Suprapubic skin (tissue), 4 donors: ENCODE measurements around the gene CLCN6. TPM values are rescaled to one million over a fixed set of nuclear protein-coding genes. Genes with fewer than 3 reads are reported as not detected.

Source experiments
- DNase-seq, 2 donors: peaks; one replicate each; pipeline ENCODE4 v3.0.0-alpha.2; 2019; ENCODE audit warnings: low spot score in 2 of 2
- H3K27ac ChIP-seq: fragments of 200-600 bp; sonication (generic); one replicate; pipeline ENCODE4 v1.5.1; 2019
- H3K27me3 ChIP-seq: fragments of 200-600 bp; sonication (generic); one replicate; pipeline ENCODE4 v1.5.1; 2019
- H3K36me3 ChIP-seq: fragments of 200-600 bp; sonication (generic); one replicate; pipeline ENCODE4 v1.5.1; 2019
- H3K4me1 ChIP-seq: fragments of 200-600 bp; sonication (generic); one replicate; pipeline ENCODE4 v1.5.1; 2019
- H3K4me3 ChIP-seq: fragments of 200-600 bp; sonication (generic); one replicate; pipeline ENCODE4 v1.5.1; 2019; ENCODE audit warnings: mild to moderate bottlenecking
- H3K9me3 ChIP-seq: fragments of 200-600 bp; sonication (generic); one replicate; pipeline ENCODE4 v1.5.1; 2019
- CTCF ChIP-seq, 2 donors: fragments of 200-600 bp in 1 of 2; fragments of 450-650 bp in 1 of 2; sonication (generic) in 1 of 2; IDR thresholded peaks; one replicate each; pipeline ENCODE4 v1.5.1; 2016 to 2019; ENCODE audit warnings: antibody characterized with exemption in 2 of 2, mild to moderate bottlenecking in 1 of 2, moderate library complexity in 1 of 2
- EP300 ChIP-seq: sonication (generic); formaldehyde crosslinking; IDR thresholded peaks from one replicate; pipeline ENCODE4 v1.6.1; 2017; ENCODE audit warnings: antibody characterized with exemption
- POLR2A ChIP-seq, 2 donors: fragments of 450-650 bp; IDR thresholded peaks; one replicate each; pipeline ENCODE4 v1.6.1; 2017; ENCODE audit warnings: antibody characterized with exemption in 2 of 2, mild to moderate bottlenecking in 2 of 2, moderate library complexity in 2 of 2
- POLR2AphosphoS5 ChIP-seq, 3 donors: sonication (generic); formaldehyde crosslinking; IDR thresholded peaks; one replicate each; pipeline ENCODE4 v1.6.1; 2017; ENCODE audit warnings: antibody characterized with exemption in 3 of 3
- WGBS: methylation state at CpG from one replicate; pipeline ENCODE4 v1.1.5; 2018; 5-methylcytosine and 5-hydroxymethylcytosine counted together
- total RNA-seq, 4 donors: library from RNA; depleted of rRNA; stranded (reverse); fragments of >200 nt; gene quantifications; one replicate each; pipeline ENCODE4 v1.1.0, GENCODE V29; 2016

Gene CLCN6
- total RNA-seq, 4 donors from 2014 or later = 6.2 to 22.5 (median 10.2) TPM

- H3K4me1 ChIP-seq = no peaks in the 10 kb centered on the region
- DNase-seq = no peak
- no peak overlapping the region for H3K4me3 ChIP-seq
- peaks cover 4% of the 10 kb centered on the region for H3K27me3 ChIP-seq
- no peak overlapping the region for H3K27ac ChIP-seq
- 61% methylated on average over 3 of the region's 3 CpGs for WGBS
- no peaks in the 10 kb centered on the region for H3K9me3 ChIP-seq
- no peaks in the 10 kb centered on the region for H3K36me3 ChIP-seq
- TF ChIP-seq EP300 (no peak), POLR2AphosphoS5 (IDR thresholded peaks at IDR 0.05) (no peak), CTCF (IDR thresholded peaks at IDR 0.05) (no peak), POLR2A (IDR thresholded peaks at IDR 0.05) (no peak)
Measured at GRCh38 chr1:11888877-11889208, 82.9 kb downstream of the CLCN6 start.

GRCh38 chr1:11891433-11892186 lies 85.6 kb downstream of the CLCN6 start:
- no peak for DNase-seq
- no peaks in the 10 kb centered on the region for H3K36me3 ChIP-seq
- H3K27me3 ChIP-seq = peaks cover 12% of the 10 kb centered on the region
- H3K27ac ChIP-seq = no peak overlapping the region
- WGBS = 90% methylated on average over 6 of the region's 6 CpGs
- TF ChIP-seq POLR2AphosphoS5 (IDR thresholded peaks at IDR 0.05) (no peak), POLR2A (IDR thresholded peaks at IDR 0.05) (no peak), CTCF (IDR thresholded peaks at IDR 0.05) (no peak), EP300 (no peak)
- H3K4me1 ChIP-seq = no peaks in the 10 kb centered on the region
- no peak overlapping the region for H3K4me3 ChIP-seq
- no peaks in the 10 kb centered on the region for H3K9me3 ChIP-seq

Other genes starting within 250 kb of the CLCN6 start
- 10 to 100 TPM in 3 of 4 donors, 1 to 10 TPM in 1; 8.2 to 16.7 (median 13.5) TPM for gene FBXO2, start 151.8 kb upstream of the CLCN6 start, total RNA-seq
- gene FBXO44, start 151.3 kb upstream of the CLCN6 start, total RNA-seq = 10 to 100 TPM; 17.2 to 56.3 (median 28.1) TPM
- gene FBXO6, start 142.0 kb upstream of the CLCN6 start, total RNA-seq = 10 to 100 TPM; 13.7 to 21.5 (median 15.9) TPM
- gene MAD2L2, start 125.0 kb upstream of the CLCN6 start, total RNA-seq = 10 to 100 TPM; 25.4 to 35.0 (median 32.7) TPM
- gene DRAXIN, start 114.5 kb upstream of the CLCN6 start, total RNA-seq = under 1 TPM in 3 of 4 donors, not detected in 1; 0.08 to 0.10 (median 0.08) TPM
- gene AGTRAP, start 70.1 kb upstream of the CLCN6 start, total RNA-seq = 10 to 100 TPM; 34.7 to 52.5 (median 47.2) TPM
- 1 to 10 TPM in 2 of 4 donors, not detected in 2; 1.1 to 6.1 TPM for gene C1orf167, start 44.0 kb upstream of the CLCN6 start, total RNA-seq
- gene MTHFR, start 227 bp upstream of the CLCN6 start, total RNA-seq = 10 to 100 TPM; 35.0 to 57.5 (median 39.7) TPM
- not detected for gene NPPA, start 41.6 kb downstream of the CLCN6 start, total RNA-seq
- gene NPPB, start 52.8 kb downstream of the CLCN6 start, total RNA-seq = not detected
- 10 to 100 TPM; 59.5 to 98.4 (median 78.8) TPM for gene KIAA2013, start 120.2 kb downstream of the CLCN6 start, total RNA-seq
- gene PLOD1, start 128.5 kb downstream of the CLCN6 start, total RNA-seq = 10 to 100 TPM; 26.7 to 47.6 (median 37.7) TPM
- gene MFN2, start 174.3 kb downstream of the CLCN6 start, total RNA-seq = 100 to 1,000 TPM; 106 to 146 (median 124) TPM
- gene MIIP, start 213.3 kb downstream of the CLCN6 start, total RNA-seq = 10 to 100 TPM; 31.1 to 40.3 (median 35.9) TPM